NCI-H187 (cell line): Measurements from ENCODE around the gene THRA.

ENCODE experiments used
- DNase-seq, 2 experiments: peaks; one replicate each; lab custom pipeline; 2025; lab: John Stamatoyannopoulos, UW

The THRA gene

GRCh38 chr17:40084477-40084876 lies 21.7 kb downstream of the THRA start:
- no peak for DNase-seq

GRCh38 chr17:40086150-40087044 lies 23.6 kb downstream of the THRA start:
- no peak for DNase-seq

- DNase-seq = no peak
Measured at GRCh38 chr17:40087049-40087794, 24.5 kb downstream of the THRA start.

- DNase-seq = no peak
Measured at GRCh38 chr17:40087903-40088718, 25.3 kb downstream of the THRA start.

GRCh38 chr17:40089077-40089895 lies 26.5 kb downstream of the THRA start:
- DNase-seq = no peak

GRCh38 chr17:40090237-40091119 lies 27.7 kb downstream of the THRA start:
- DNase-seq = no peak

- DNase-seq = no peak
Measured at GRCh38 chr17:40091691-40092397, 29.1 kb downstream of the THRA start.

- no peak for DNase-seq
Measured at GRCh38 chr17:40092581-40092980, 29.8 kb downstream of the THRA start.

GRCh38 chr17:40093005-40093579 lies 30.3 kb downstream of the THRA start:
- DNase-seq = no peak

GRCh38 chr17:40093580-40094201 lies 30.9 kb downstream of the THRA start:
- DNase-seq = no peak

GRCh38 chr17:40094874-40095273 lies 32.1 kb downstream of the THRA start:
- DNase-seq = no peak

- DNase-seq = no peak
Measured at GRCh38 chr17:40095351-40095943, 32.7 kb downstream of the THRA start.

- no peak for DNase-seq
Measured at GRCh38 chr17:40095944-40096791, 33.4 kb downstream of the THRA start.

GRCh38 chr17:40097087-40097486 lies 34.3 kb downstream of the THRA start:
- no peak for DNase-seq

- DNase-seq = no peak
Measured at GRCh38 chr17:40097931-40098845, 35.4 kb downstream of the THRA start.

GRCh38 chr17:40098846-40099618 lies 36.3 kb downstream of the THRA start:
- peak; percentile 92 to 95 for DNase-seq
